K562 (cell line): ENCODE measurements around the gene DGKZ. TPM values are rescaled to one million over a fixed set of nuclear protein-coding genes. Genes with fewer than 3 reads are reported as not detected.

Experiments used
- ATAC-seq: fragments of 200-7000 bp; cut with Tn5 transposase; 3 replicates; pipeline ENCODE4 v1.9.1; 2020; ENCODE audit warnings: moderate library complexity
- BruUV-seq: library from RNA; stranded (reverse); fragments of 400-500 nt; replicated peaks from 2 replicates; lab custom pipeline; 2021; lab: Mats Ljungman, UMichigan
- CTCF ChIA-PET: fragments of 300-600 bp; formaldehyde crosslinking; extraction: SDS; loops from one replicate; lab custom pipeline; 2021; ENCODE audit warnings: low intra/inter-chr PET ratio; lab: Yijun Ruan, JAX
- POLR2A ChIA-PET: fragments of 300-600, 350-650 bp; sonication (Branson Sonifier 250); formaldehyde crosslinking; extraction: SDS; loops from one replicate; lab custom pipeline; 2021; ENCODE audit warnings: antibody characterized with exemption, inconsistent platforms; lab: Yijun Ruan, JAX
- DNase-seq, 4 experiments: peaks; one replicate each; pipeline versions ENCODE4 v3.0.0 to v3.0.0-alpha.2; 2011 to 2018; ENCODE audit warnings: low spot score in 3 of 4, mixed read lengths in 3 of 4; ENCODE audit errors: extremely low read depth in 1 of 4
- FAIRE-seq: peaks from 2 replicates; lab custom pipeline; 2011; peaks lifted over from hg19 to GRCh38; lab: Jason Lieb, UNC
- H2AFZ ChIP-seq: 2 replicates; pipeline ENCODE4 v1.6.0; 2011; ENCODE audit warnings: low read depth, low read length, control low read depth, inconsistent platforms
- H3K27ac ChIP-seq: fragments of 200-600 bp; 3 replicates; pipeline ENCODE4 v1.8.0; 2011; ENCODE audit warnings: low read depth, mild to moderate bottlenecking, control low read depth, inconsistent platforms, low read length, moderate library complexity, mixed read lengths; ENCODE audit errors: extremely low read depth
- H3K27me3 ChIP-seq, 2 experiments: fragments of 300-600 bp in 1 of 2; 2 replicates in 1 of 2; 3 replicates in 1 of 2; pipeline versions ENCODE4 v1.6.0 to v1.8.0; 2011; ENCODE audit warnings: inconsistent platforms in 2 of 2, low read length in 2 of 2, mild to moderate bottlenecking in 1 of 2, mixed read lengths in 1 of 2, moderate library complexity in 1 of 2; ENCODE audit not compliant: control insufficient read depth in 2 of 2, insufficient read depth in 2 of 2
- H3K36me3 ChIP-seq: fragments of 300-600 bp; 3 replicates; pipeline ENCODE4 v1.8.0; 2011; ENCODE audit warnings: mild to moderate bottlenecking, low read length, inconsistent platforms; ENCODE audit not compliant: control insufficient read depth, insufficient read depth
- H3K4me1 ChIP-seq, 2 experiments: fragments of 200-600 bp in 1 of 2; replicated peaks in 1 of 2; 2 replicates in 1 of 2; 3 replicates in 1 of 2; pipeline versions ENCODE4 v1.5.1 to v1.8.0; 2011; ENCODE audit warnings: inconsistent platforms in 2 of 2, low read length in 2 of 2, mild to moderate bottlenecking in 1 of 2, mixed read lengths in 1 of 2, moderate library complexity in 1 of 2; ENCODE audit not compliant: control insufficient read depth in 2 of 2, insufficient read depth in 2 of 2
- H3K4me2 ChIP-seq: 2 replicates; pipeline ENCODE4 v1.6.1; 2011; ENCODE audit warnings: low read length, control low read depth, inconsistent platforms, mixed read lengths; ENCODE audit not compliant: insufficient read depth
- H3K4me3 ChIP-seq: fragments of 200-600 bp; sonication (generic), shearing (Covaris generic); 2 replicates; pipeline ENCODE4 v1.5.1; 2016; ENCODE audit warnings: control low read depth, inconsistent platforms
- H3K79me2 ChIP-seq: fragments of 200-600 bp; 3 replicates; pipeline ENCODE4 v1.8.0; 2011; ENCODE audit warnings: low read length, inconsistent platforms; ENCODE audit not compliant: control insufficient read depth, insufficient read depth
- H3K9ac ChIP-seq, 2 experiments: 2 replicates each; pipeline versions ENCODE4 v1.6.0 to v1.6.1; 2011; ENCODE audit warnings: low read depth in 2 of 2, low read length in 2 of 2, control low read depth in 1 of 2, inconsistent platforms in 1 of 2, mild to moderate bottlenecking in 1 of 2, mixed read lengths in 1 of 2; ENCODE audit not compliant: insufficient read depth in 1 of 2
- H3K9me1 ChIP-seq: one replicate; pipeline ENCODE4 v1.6.0; 2011; ENCODE audit warnings: inconsistent platforms, mild to moderate bottlenecking, low read length, moderate library complexity; ENCODE audit not compliant: control insufficient read depth, insufficient read depth
- H3K9me3 ChIP-seq: replicated peaks from 2 replicates; pipeline ENCODE4 v1.5.1; 2011; ENCODE audit warnings: low read depth, low read length, inconsistent platforms; ENCODE audit not compliant: control insufficient read depth, insufficient read depth
- H4K20me1 ChIP-seq: replicated peaks from 2 replicates; pipeline ENCODE4 v1.6.1; 2011; ENCODE audit warnings: low read length, inconsistent platforms, mixed read lengths; ENCODE audit not compliant: control insufficient read depth, insufficient read depth
- ARNT ChIP-seq, 2 experiments: fragments of 450-650 bp; IDR thresholded peaks; 2 replicates each; pipeline ENCODE4 v1.6.1; 2016; ENCODE audit warnings: mild to moderate bottlenecking in 1 of 2
- CCAR2 ChIP-seq: fragments of 200-400 bp; formaldehyde crosslinking; IDR thresholded peaks from 2 replicates; pipeline ENCODE4 v1.6.1; 2017; ENCODE audit warnings: mild to moderate bottlenecking, low read depth, low read length
- MCM3 ChIP-seq: fragments of 450-650 bp; IDR thresholded peaks from 2 replicates; pipeline ENCODE4 v1.6.1; 2016
- SIX5 ChIP-seq, 2 experiments: IDR thresholded peaks; 2 replicates each; pipeline ENCODE4 v1.6.1; 2011; ENCODE audit warnings: low read length in 2 of 2, borderline replicate concordance in 1 of 2, low read depth in 1 of 2, mild to moderate bottlenecking in 1 of 2, moderate library complexity in 1 of 2; ENCODE audit not compliant: insufficient read depth in 1 of 2
- WGBS: fragments of 100-300 bp; shearing (Covaris generic); methylation state at CpG from one replicate; pipeline ENCODE4 v1.1.6; 2016; ENCODE audit warnings: low coverage, mixed read lengths; ENCODE audit not compliant: insufficient coverage; ENCODE audit errors: missing lambda C conversion rate; 5-methylcytosine and 5-hydroxymethylcytosine counted together
- in situ Hi-C: fragments of 300-500 bp; cut with MboI; formaldehyde crosslinking; loops from 4 replicates; pipeline ENCODE4 v1.15.0; 2018; ENCODE audit warnings: inconsistent platforms, mixed read lengths
- intact Hi-C: fragments of 100-400 bp; cut with micrococcal nuclease; formaldehyde crosslinking; loops from 2 replicates; pipeline ENCODE4 v1.14.2; 2022
- polyA plus RNA-seq, 8 experiments: library from polyadenylated mRNA; depleted of rRNA in 4 of 8; stranded (reverse) in 5 of 8; unstranded in 3 of 8; fragments of >200 nt; fragmentation: Nextera tagmentation in 2 of 8; fragmentation: Illumina TruSeq in 1 of 8; extraction: Ambion mirVana in 2 of 8; extraction: Trizol in 1 of 8; gene quantifications; 2 replicates each; pipeline versions ENCODE4 v1.2.1 to v1.2.3, GENCODE V29; 2011 to 2014; ENCODE audit warnings: inconsistent platforms in 1 of 8, missing spikeins in 1 of 8
- total RNA-seq, 7 experiments: library from RNA; depleted of rRNA in 6 of 7; stranded (reverse); fragments of >200 nt in 6 of 7; fragmentation: Illumina TruSeq in 2 of 7; extraction: Trizol in 2 of 7; gene quantifications; 2 replicates each; pipeline versions ENCODE4 v1.2.1 to v1.2.3, GENCODE V29; 2011 to 2021; ENCODE audit warnings: low replicate concordance in 1 of 7
- TF ChIP-seq, protein P1 (sequence below): IDR thresholded peaks from 2 replicates; pipeline ENCODE4 v1.6.1; 2014; ENCODE audit warnings: antibody characterized with exemption

The DGKZ gene
- total and polyA plus RNA-seq, 9 of the 15 experiments (the other 6 are each of a cell fraction or from before 2014, with no cell fraction given): 0.51 to 100 (median 44.2) TPM

DNA sequence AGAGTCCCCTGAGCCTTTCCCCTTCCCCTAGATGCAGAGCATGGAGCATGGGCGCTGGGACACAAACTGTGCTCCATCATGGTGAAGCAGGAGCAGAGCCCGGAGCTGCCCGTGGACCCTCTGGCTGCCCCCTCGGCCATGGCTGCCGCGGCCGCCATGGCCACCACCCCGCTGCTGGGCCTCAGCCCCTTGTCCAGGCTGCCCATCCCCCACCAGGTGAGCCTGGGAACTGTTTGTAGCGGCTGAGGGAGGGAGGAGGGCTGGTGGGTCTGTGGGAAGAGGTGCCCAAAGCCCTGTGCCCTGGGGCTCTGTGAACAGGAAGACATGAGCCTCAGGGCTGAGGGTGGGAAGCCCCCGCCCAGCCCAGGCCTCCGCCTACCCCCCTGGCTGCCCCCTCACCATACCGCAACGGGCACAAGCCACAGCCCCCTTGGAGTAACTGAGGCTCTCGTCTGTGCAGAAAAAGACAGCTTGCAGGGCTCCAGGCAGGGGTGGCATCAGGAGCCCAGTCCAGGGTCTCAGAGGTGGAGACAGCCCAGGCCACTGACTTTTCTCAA lies 39.4 kb upstream of the DGKZ start:
- no peak for DNase-seq
- peaks cover 23% of the 10 kb centered on the region; the same call in 2 of the 3 replicates for H3K36me3 ChIP-seq
- in situ Hi-C loops: no loop called here
- no peaks in the 10 kb centered on the region for H4K20me1 ChIP-seq
- no peaks in the 10 kb centered on the region for H3K9me1 ChIP-seq
- intact Hi-C loops: loop anchor here (1.0 kb wide), 1 partner anchor 61 kb away; no protein-coding TSS in a partner anchor
- no peak overlapping the region for H2AFZ ChIP-seq
- H3K27me3 ChIP-seq: no peaks in the 10 kb centered on the region
- FAIRE-seq: no peak
- no peak for ATAC-seq
- H3K4me2 ChIP-seq: no peak overlapping the region
- H3K9ac ChIP-seq: 0 out of 4 replicates have a peak overlapping the region, but pooled peaks of 1 of the 2 experiments have one; percentile 36
- no peaks in the 10 kb centered on the region for H3K79me2 ChIP-seq
- H3K9me3 ChIP-seq: no peaks in the 10 kb centered on the region
- TF ChIP-seq, protein P1, sequence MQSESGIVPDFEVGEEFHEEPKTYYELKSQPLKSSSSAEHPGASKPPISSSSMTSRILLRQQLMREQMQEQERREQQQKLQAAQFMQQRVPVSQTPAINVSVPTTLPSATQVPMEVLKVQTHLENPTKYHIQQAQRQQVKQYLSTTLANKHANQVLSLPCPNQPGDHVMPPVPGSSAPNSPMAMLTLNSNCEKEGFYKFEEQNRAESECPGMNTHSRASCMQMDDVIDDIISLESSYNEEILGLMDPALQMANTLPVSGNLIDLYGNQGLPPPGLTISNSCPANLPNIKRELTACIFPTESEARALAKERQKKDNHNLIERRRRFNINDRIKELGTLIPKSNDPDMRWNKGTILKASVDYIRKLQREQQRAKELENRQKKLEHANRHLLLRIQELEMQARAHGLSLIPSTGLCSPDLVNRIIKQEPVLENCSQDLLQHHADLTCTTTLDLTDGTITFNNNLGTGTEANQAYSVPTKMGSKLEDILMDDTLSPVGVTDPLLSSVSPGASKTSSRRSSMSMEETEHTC: no peak
- no peak for TF ChIP-seq MCM3
- TF ChIP-seq CCAR2: no peak
- TF ChIP-seq SIX5 (IDR thresholded peaks at IDR 0.05; ENCODE audit: borderline replicate concordance in 1 of 2, insufficient read depth in 1 of 2, low read depth in 1 of 2, low read length in 2 of 2): no peak
- TF ChIP-seq ARNT (IDR thresholded peaks at IDR 0.05): no peak
- peaks cover 18 to 45% of the 10 kb centered on the region in 2 experiments for H3K4me1 ChIP-seq
- BruUV-seq: no TSS peak
- CTCF ChIA-PET: interaction anchor here (2.0 to 2.6 kb wide), 2 partner anchors 60 to 69 kb away, joined by 19 to 20 read pairs; no protein-coding TSS in a partner anchor
- POLR2A ChIA-PET: interaction anchor here (0.6 to 2.5 kb wide), 6 partner anchors 9 to 189 kb away, joined by 3 to 12 read pairs (median 3); no protein-coding TSS in a partner anchor
- H3K4me3 ChIP-seq: no peak overlapping the region
- no peak overlapping the region for H3K27ac ChIP-seq
- WGBS: 85% methylated on average over 10 of the region's 14 CpGs
